DOHH2 (cell line): Measurements from ENCODE around the gene CNGA1.

ENCODE experiments used
- EZH2phosphoT487 ChIP-seq: fragments of 200-600 bp; sonication (generic); IDR thresholded peaks from 2 replicates; pipeline ENCODE4 v1.6.1; 2017; ENCODE audit warnings: borderline replicate concordance, mild to moderate bottlenecking, antibody characterized with exemption, low read length, moderate library complexity, mixed read lengths
- TF ChIP-seq, protein P1 (sequence below): fragments of 200-600 bp; sonication (generic); IDR thresholded peaks from one replicate; pipeline ENCODE4 v1.5.1; 2014; ENCODE audit warnings: antibody characterized with exemption, mild to moderate bottlenecking, low read depth, low read length; ENCODE audit not compliant: poor library complexity, severe bottlenecking

DNA sequence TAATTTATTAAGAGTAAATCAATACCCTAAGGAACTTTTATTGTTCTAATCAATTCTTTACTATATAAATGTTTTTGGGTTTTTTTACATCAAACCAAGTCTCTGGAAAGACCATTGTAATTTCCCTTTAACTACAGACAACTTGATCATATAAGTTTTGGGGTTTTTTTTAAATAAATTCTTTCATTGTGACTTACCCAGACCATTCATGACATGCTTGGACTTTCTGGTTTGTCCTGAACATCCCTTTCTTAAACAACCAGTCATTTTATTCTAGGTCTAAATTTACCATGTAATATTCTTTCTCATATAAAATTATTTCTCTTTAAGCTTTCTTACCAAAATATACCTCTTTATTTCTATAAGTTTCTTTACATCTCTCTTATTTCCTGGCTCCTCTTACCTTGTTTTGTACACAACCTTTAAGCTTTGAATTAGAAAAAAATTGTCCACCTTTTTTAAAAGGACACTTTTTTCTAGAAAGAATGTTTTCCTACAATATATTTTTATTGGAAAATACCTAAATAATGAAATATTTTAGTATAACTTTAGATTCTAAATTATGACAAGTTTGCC lies 8.4 kb downstream of the CNGA1 start:
- TF ChIP-seq, protein P1, sequence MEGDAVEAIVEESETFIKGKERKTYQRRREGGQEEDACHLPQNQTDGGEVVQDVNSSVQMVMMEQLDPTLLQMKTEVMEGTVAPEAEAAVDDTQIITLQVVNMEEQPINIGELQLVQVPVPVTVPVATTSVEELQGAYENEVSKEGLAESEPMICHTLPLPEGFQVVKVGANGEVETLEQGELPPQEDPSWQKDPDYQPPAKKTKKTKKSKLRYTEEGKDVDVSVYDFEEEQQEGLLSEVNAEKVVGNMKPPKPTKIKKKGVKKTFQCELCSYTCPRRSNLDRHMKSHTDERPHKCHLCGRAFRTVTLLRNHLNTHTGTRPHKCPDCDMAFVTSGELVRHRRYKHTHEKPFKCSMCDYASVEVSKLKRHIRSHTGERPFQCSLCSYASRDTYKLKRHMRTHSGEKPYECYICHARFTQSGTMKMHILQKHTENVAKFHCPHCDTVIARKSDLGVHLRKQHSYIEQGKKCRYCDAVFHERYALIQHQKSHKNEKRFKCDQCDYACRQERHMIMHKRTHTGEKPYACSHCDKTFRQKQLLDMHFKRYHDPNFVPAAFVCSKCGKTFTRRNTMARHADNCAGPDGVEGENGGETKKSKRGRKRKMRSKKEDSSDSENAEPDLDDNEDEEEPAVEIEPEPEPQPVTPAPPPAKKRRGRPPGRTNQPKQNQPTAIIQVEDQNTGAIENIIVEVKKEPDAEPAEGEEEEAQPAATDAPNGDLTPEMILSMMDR, result no peak
- no peak for TF ChIP-seq EZH2phosphoT487
